Tibial nerve (tissue), 4 donors: ENCODE measurements around the gene SMIM38. TPM values are rescaled to one million over a fixed set of nuclear protein-coding genes. Genes with fewer than 3 reads are reported as not detected.

ENCODE experiments used
- DNase-seq, 2 donors: peaks; one replicate each; pipeline ENCODE4 v3.0.0-alpha.2; 2019; ENCODE audit warnings: low spot score in 2 of 2
- H3K27ac ChIP-seq, 4 donors: fragments of 200-600 bp; sonication (generic) in 3 of 4; one replicate each; pipeline ENCODE4 v1.5.1; 2017 to 2019; ENCODE audit warnings: mild to moderate bottlenecking in 1 of 4
- H3K27me3 ChIP-seq, 2 donors: fragments of 200-600 bp; sonication (generic) in 1 of 2; one replicate each; pipeline versions ENCODE4 v1.5.1 to v1.6.0; 2017 to 2019
- H3K36me3 ChIP-seq, 3 donors: fragments of 200-600 bp; sonication (generic); one replicate each; pipeline ENCODE4 v1.5.1; 2018 to 2019
- H3K4me1 ChIP-seq, 4 donors: fragments of 200-600 bp; sonication (generic) in 3 of 4; one replicate each; pipeline ENCODE4 v1.5.1; 2017 to 2019
- H3K4me3 ChIP-seq, 4 donors: fragments of 200-600 bp; sonication (generic) in 3 of 4; one replicate each; pipeline ENCODE4 v1.5.1; 2017 to 2019; ENCODE audit warnings: mild to moderate bottlenecking in 1 of 4, moderate library complexity in 1 of 4
- H3K9me3 ChIP-seq, 4 donors: fragments of 200-600 bp; sonication (generic) in 3 of 4; one replicate each; pipeline ENCODE4 v1.5.1; 2017 to 2019
- CTCF ChIP-seq, 5 experiments: fragments of 200-600 bp in 3 of 5; fragments of 450-650 bp in 2 of 5; sonication (generic) in 3 of 5; IDR thresholded peaks; one replicate each; pipeline ENCODE4 v1.5.1; 2016 to 2019; ENCODE audit warnings: antibody characterized with exemption in 5 of 5, mild to moderate bottlenecking in 3 of 5, moderate library complexity in 2 of 5
- EP300 ChIP-seq, 2 donors: sonication (generic); formaldehyde crosslinking; IDR thresholded peaks; one replicate each; pipeline ENCODE4 v1.6.1; 2017; ENCODE audit warnings: antibody characterized with exemption in 2 of 2, mild to moderate bottlenecking in 1 of 2
- POLR2A ChIP-seq, 2 donors: fragments of 450-650 bp; IDR thresholded peaks; one replicate each; pipeline ENCODE4 v1.6.1; 2017; ENCODE audit warnings: antibody characterized with exemption in 2 of 2, mild to moderate bottlenecking in 2 of 2, moderate library complexity in 2 of 2
- WGBS, 2 donors: methylation state at CpG; one replicate each; pipeline ENCODE4 v1.1.5; 2018; 5-methylcytosine and 5-hydroxymethylcytosine counted together
- total RNA-seq, 4 donors: library from RNA; depleted of rRNA; stranded (reverse); fragments of >200 nt; gene quantifications; one replicate each; pipeline ENCODE4 v1.1.0, GENCODE V29; 2016

Gene SMIM38
- total RNA-seq, 4 donors from 2014 or later, result 3.3 to 4.6 (median 4.1) TPM

GRCh38 chr11:69165775-69166174 lies 10.0 kb downstream of the SMIM38 start:
- no peak for TF ChIP-seq POLR2A (IDR thresholded peaks at IDR 0.05)
- no peak for TF ChIP-seq EP300 (IDR thresholded peaks at IDR 0.05)
- TF ChIP-seq CTCF (IDR thresholded peaks at IDR 0.05), result no peak
- Histone ChIP-seq H3K36me3 (peaks cover 0 to 3% (median 0%) of the 10 kb centered on the region in 3 donors), H3K27ac (no peak overlapping the region), H3K4me3 (no peak overlapping the region), H3K27me3 (no peaks in the 10 kb centered on the region), H3K9me3 (peaks cover 0 to 19% (median 6%) of the 10 kb centered on the region in 4 donors), H3K4me1 (peaks cover 0 to 11% (median 8%) of the 10 kb centered on the region in 4 donors)
- WGBS, 2 donors, result 98% methylated on average over 2 of the region's 2 CpGs
- no peak for DNase-seq

- H3K9me3 ChIP-seq, result peaks cover 0 to 19% (median 6%) of the 10 kb centered on the region in 4 donors
- no peak overlapping the region for H3K4me3 ChIP-seq
- no peak for DNase-seq
- no peak overlapping the region for H3K27ac ChIP-seq
- H3K4me1 ChIP-seq, result peaks cover 0 to 11% (median 8%) of the 10 kb centered on the region in 4 donors
- WGBS, 2 donors, result 42 to 44% methylated on average over 20 to 21 of the region's 21 CpGs
- TF ChIP-seq CTCF (IDR thresholded peaks at IDR 0.05) (peak in 1 of 5 experiments; percentile 9), EP300 (IDR thresholded peaks at IDR 0.05) (no peak)
- no peaks in the 10 kb centered on the region for H3K27me3 ChIP-seq
- H3K36me3 ChIP-seq, result peaks cover 0 to 3% (median 0%) of the 10 kb centered on the region in 3 donors
Measured at GRCh38 chr11:69166218-69167115, 10.7 kb downstream of the SMIM38 start.

- 84 to 90% methylated on average over 10 of the region's 10 CpGs for WGBS, 2 donors
- H3K27me3 ChIP-seq, result no peaks in the 10 kb centered on the region
- no peak overlapping the region for H3K27ac ChIP-seq
- H3K36me3 ChIP-seq, result peaks cover 0 to 3% (median 0%) of the 10 kb centered on the region in 3 donors
- peaks cover 0 to 19% (median 6%) of the 10 kb centered on the region in 4 donors for H3K9me3 ChIP-seq
- H3K4me3 ChIP-seq, result no peak overlapping the region
- no peak for DNase-seq
- TF ChIP-seq POLR2A (IDR thresholded peaks at IDR 0.05) (no peak), EP300 (IDR thresholded peaks at IDR 0.05) (no peak)
- H3K4me1 ChIP-seq, result peaks cover 0 to 11% (median 8%) of the 10 kb centered on the region in 4 donors
Measured at GRCh38 chr11:69167130-69167915, 11.6 kb downstream of the SMIM38 start.

GRCh38 chr11:69167916-69168691 lies 12.4 kb downstream of the SMIM38 start:
- Histone ChIP-seq H3K9me3 (peaks cover 0 to 15% (median 3%) of the 10 kb centered on the region in 4 donors), H3K27ac (no peak overlapping the region)
- DNase-seq, result no peak

More at GRCh38 chr11:69167916-69168691, 12.4 kb downstream of the SMIM38 start:
- no peaks in the 10 kb centered on the region for H3K27me3 ChIP-seq
- peaks cover 0 to 11% (median 8%) of the 10 kb centered on the region in 4 donors for H3K4me1 ChIP-seq
- 76 to 80% methylated on average over 9 of the region's 9 CpGs for WGBS, 2 donors
- no peak overlapping the region for H3K4me3 ChIP-seq
- TF ChIP-seq POLR2A (IDR thresholded peaks at IDR 0.05), result no peak
- no peak for TF ChIP-seq EP300 (IDR thresholded peaks at IDR 0.05)
- TF ChIP-seq CTCF (IDR thresholded peaks at IDR 0.05), result no peak
- peaks cover 0 to 3% (median 0%) of the 10 kb centered on the region in 3 donors for H3K36me3 ChIP-seq
